ENCODE results near the gene BRF1.

DNA sequence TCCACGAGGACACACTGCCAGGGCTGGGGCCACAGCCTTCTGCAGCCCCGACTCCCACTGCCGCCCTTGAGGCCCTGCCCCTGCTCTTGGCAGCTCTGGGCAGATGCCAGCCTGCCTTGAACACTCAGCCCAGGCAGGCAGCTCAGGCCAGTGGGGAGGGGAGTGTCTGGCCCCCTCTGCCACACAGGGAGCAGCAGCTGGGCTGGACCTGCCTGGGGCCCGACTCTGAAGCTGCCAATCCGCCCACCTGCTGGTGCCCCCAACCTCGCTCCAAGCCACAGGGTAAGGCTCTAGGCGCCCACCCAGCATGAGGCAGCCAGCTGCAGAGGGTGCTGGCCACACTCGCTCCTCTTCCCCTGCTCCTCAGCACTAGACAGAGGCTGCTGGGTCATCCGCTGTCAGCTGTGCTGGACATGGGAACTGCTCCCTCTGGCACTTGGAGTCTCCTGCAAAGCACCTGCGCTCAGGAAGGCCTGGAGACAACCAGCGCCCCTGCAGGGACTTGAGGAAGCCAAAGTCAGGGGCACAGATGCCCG, 95.1 kb downstream of the BRF1 start:
- TF ChIP-seq, protein P1, sequence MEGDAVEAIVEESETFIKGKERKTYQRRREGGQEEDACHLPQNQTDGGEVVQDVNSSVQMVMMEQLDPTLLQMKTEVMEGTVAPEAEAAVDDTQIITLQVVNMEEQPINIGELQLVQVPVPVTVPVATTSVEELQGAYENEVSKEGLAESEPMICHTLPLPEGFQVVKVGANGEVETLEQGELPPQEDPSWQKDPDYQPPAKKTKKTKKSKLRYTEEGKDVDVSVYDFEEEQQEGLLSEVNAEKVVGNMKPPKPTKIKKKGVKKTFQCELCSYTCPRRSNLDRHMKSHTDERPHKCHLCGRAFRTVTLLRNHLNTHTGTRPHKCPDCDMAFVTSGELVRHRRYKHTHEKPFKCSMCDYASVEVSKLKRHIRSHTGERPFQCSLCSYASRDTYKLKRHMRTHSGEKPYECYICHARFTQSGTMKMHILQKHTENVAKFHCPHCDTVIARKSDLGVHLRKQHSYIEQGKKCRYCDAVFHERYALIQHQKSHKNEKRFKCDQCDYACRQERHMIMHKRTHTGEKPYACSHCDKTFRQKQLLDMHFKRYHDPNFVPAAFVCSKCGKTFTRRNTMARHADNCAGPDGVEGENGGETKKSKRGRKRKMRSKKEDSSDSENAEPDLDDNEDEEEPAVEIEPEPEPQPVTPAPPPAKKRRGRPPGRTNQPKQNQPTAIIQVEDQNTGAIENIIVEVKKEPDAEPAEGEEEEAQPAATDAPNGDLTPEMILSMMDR (conservative IDR thresholded peaks at IDR 0.05; ENCODE audit: low read length): no peak
- TF ChIP-seq EZH2phosphoT487 (IDR thresholded peaks at IDR 0.05; ENCODE audit: borderline replicate concordance): no peak
